ENCODE results near the gene EXOC4.

GRCh38 chr7:133365917-133366316, 113.0 kb downstream of the EXOC4 start:
- TF ChIP-seq POLR2AphosphoS5 (IDR thresholded peaks at IDR 0.05; ENCODE audit: borderline replicate concordance, low read depth, low read length): no peak
- TF ChIP-seq EZH2 (IDR thresholded peaks at IDR 0.05): no peak

All from SK-N-MC (cell line).